ENCODE results near the gene XRCC5.

DNA sequence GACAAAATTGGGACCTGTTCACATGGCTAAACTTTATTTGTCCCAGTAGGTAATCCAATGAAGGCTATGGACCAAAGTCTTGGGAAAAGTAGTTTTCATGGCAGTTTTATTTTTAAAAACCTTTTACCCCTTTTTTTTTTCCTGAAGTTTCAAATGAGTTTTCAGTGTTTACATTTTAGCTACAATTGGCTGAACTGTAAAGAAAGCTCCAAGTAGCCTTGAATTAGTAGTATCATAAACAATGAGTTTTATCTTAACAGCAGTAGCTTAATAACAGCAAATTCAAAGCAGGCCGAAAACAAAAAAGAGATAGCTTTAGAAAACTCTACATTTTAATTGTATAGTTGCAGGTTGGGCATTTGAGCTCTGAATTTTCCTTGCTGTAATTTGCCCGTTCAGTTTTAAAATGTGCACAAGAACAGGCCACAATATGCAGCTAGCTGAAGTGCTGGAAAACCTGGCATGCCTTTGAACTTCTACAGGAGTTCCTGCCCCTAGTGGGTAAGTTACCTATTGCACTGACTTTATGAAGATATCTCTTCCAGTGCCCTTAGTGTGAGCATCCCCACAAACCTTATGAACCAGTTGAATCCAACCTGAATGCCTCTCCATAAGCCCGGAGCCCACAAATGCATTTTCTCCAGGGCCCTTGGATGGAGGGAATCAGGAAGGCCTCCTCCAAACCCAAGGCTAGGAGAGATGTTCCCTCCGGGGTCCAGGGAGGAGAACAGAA, 106.7 kb downstream of the XRCC5 start:
- TF ChIP-seq, protein P1, sequence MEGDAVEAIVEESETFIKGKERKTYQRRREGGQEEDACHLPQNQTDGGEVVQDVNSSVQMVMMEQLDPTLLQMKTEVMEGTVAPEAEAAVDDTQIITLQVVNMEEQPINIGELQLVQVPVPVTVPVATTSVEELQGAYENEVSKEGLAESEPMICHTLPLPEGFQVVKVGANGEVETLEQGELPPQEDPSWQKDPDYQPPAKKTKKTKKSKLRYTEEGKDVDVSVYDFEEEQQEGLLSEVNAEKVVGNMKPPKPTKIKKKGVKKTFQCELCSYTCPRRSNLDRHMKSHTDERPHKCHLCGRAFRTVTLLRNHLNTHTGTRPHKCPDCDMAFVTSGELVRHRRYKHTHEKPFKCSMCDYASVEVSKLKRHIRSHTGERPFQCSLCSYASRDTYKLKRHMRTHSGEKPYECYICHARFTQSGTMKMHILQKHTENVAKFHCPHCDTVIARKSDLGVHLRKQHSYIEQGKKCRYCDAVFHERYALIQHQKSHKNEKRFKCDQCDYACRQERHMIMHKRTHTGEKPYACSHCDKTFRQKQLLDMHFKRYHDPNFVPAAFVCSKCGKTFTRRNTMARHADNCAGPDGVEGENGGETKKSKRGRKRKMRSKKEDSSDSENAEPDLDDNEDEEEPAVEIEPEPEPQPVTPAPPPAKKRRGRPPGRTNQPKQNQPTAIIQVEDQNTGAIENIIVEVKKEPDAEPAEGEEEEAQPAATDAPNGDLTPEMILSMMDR (IDR thresholded peaks at IDR 0.05), result peak; percentile 41
- no peak for TF ChIP-seq ZFX (IDR thresholded peaks at IDR 0.05; ENCODE audit: borderline replicate concordance)
